OCI-LY1 (cell line): ENCODE results near the gene CTSS.
"Not testable (repeated sequence)": the region's sequence is repeated elsewhere in the genome, so short reads cannot be mapped to it uniquely, and the experiment has no call there.

Experiments
- H2AFZ ChIP-seq: fragments of 200-600 bp; sonication (generic), shearing (Covaris generic); 2 replicates; pipeline ENCODE4 v1.6.0; 2014; ENCODE audit warnings: antibody characterized with exemption, mild to moderate bottlenecking, low read length
- H3F3A ChIP-seq: fragments of 200-600 bp; sonication (generic), shearing (Covaris generic); 2 replicates; pipeline ENCODE4 v1.6.0; 2014; ENCODE audit warnings: mild to moderate bottlenecking, antibody characterized with exemption, low read length, moderate library complexity; ENCODE audit not compliant: insufficient read depth
- H3K27ac ChIP-seq: fragments of 200-600 bp; sonication (generic); 2 replicates; pipeline ENCODE4 v1.5.1; 2014; ENCODE audit warnings: low read length, mixed run types, mild to moderate bottlenecking, low read depth; ENCODE audit not compliant: poor library complexity, severe bottlenecking
- H3K27me3 ChIP-seq: fragments of 200-600 bp; sonication (generic); 2 replicates; pipeline ENCODE4 v1.6.0; 2014; ENCODE audit warnings: antibody characterized with exemption, mild to moderate bottlenecking, low read length, moderate library complexity; ENCODE audit not compliant: insufficient read depth
- H3K36me3 ChIP-seq: fragments of 200-600 bp; sonication (generic); 2 replicates; pipeline ENCODE4 v1.6.1; 2014; ENCODE audit warnings: mild to moderate bottlenecking, antibody characterized with exemption, low read length, moderate library complexity, mixed read lengths; ENCODE audit not compliant: insufficient read depth
- H3K4me1 ChIP-seq: fragments of 200-600 bp; sonication (generic); 2 replicates; pipeline ENCODE4 v1.5.1; 2014; ENCODE audit warnings: mild to moderate bottlenecking, low read length, moderate library complexity; ENCODE audit not compliant: insufficient read depth, severe bottlenecking
- H3K4me2 ChIP-seq: fragments of 200-600 bp; sonication (generic), shearing (Covaris generic); 2 replicates; pipeline ENCODE4 v1.6.1; 2014; ENCODE audit warnings: low read length
- H3K4me3 ChIP-seq: fragments of 200-600 bp; sonication (generic); 2 replicates; pipeline ENCODE4 v1.5.1; 2014; ENCODE audit warnings: low read length, low read depth, mild to moderate bottlenecking, mixed read lengths; ENCODE audit not compliant: poor library complexity, severe bottlenecking
- H3K79me2 ChIP-seq: fragments of 200-600 bp; shearing (Covaris generic); 2 replicates; pipeline ENCODE4 v1.6.1; 2016; ENCODE audit warnings: mixed run types, low read length, mixed read lengths; ENCODE audit not compliant: insufficient read depth
- H3K9ac ChIP-seq: fragments of 200-600 bp; sonication (generic), shearing (Covaris generic); 2 replicates; pipeline ENCODE4 v1.6.1; 2014; ENCODE audit warnings: mild to moderate bottlenecking, low read length, mixed read lengths
- H3K9me2 ChIP-seq: fragments of 200-600 bp; sonication (generic), shearing (Covaris generic); 2 replicates; pipeline ENCODE4 v1.6.1; 2014; ENCODE audit warnings: low read depth, mild to moderate bottlenecking, low read length, mixed read lengths
- H3K9me3 ChIP-seq: fragments of 200-600 bp; shearing (Covaris generic); 2 replicates; pipeline ENCODE4 v1.6.1; 2014; ENCODE audit warnings: low read length, mixed read lengths
- H4K20me1 ChIP-seq: fragments of 200-600 bp; sonication (generic), shearing (Covaris generic); 2 replicates; pipeline ENCODE4 v1.6.0; 2016; ENCODE audit warnings: mild to moderate bottlenecking, low read length; ENCODE audit not compliant: insufficient read depth
- EZH2 ChIP-seq: fragments of 200-600 bp; sonication (generic), shearing (Covaris generic); IDR thresholded peaks from 2 replicates; pipeline ENCODE4 v1.8.0; 2017; ENCODE audit warnings: borderline replicate concordance, mixed run types, mild to moderate bottlenecking, antibody characterized with exemption, low read length, moderate library complexity, mixed read lengths
- TF ChIP-seq, protein P1 (sequence below): fragments of 200-600 bp; sonication (generic), shearing (Covaris generic); IDR thresholded peaks from 2 replicates; pipeline ENCODE4 v1.5.1; 2017; ENCODE audit warnings: mild to moderate bottlenecking, antibody characterized with exemption, low read length, moderate library complexity, mixed read lengths

Gene CTSS

DNA sequence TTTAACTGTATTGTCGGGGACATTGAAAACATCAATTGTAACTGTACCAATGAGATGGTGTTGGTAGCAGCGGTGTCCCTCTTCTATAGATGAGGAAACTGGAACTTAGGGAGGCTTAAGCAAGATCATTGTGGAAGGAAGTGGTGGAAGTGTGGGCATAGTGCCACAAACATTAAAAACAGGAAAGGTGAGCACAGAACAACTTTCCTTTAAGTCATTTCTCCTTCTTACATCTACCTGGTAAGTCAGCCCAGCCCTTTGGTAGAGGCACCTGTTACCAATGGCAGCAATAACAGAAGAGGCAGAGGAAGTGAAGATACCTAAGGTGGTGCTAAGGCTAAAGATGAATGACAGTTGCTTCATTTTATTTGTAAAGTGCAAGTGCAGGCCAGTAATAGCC, 12.0 kb upstream of the CTSS start:
- Histone ChIP-seq H4K20me1 (no peaks in the 10 kb centered on the region), H3K27ac (no peak overlapping the region), H3K9ac (no peak overlapping the region), H3K79me2 (no peaks in the 10 kb centered on the region), H3K4me3 (no peak overlapping the region), H3K9me3 (no peaks in the 10 kb centered on the region), H3K4me2 (no peak overlapping the region), H3K36me3 (no peaks in the 10 kb centered on the region), H3K27me3 (no peaks in the 10 kb centered on the region), H3K9me2 (no peaks in the 10 kb centered on the region), H2AFZ (no peak overlapping the region), H3F3A (no peaks in the 10 kb centered on the region), H3K4me1 (no peaks in the 10 kb centered on the region)
- TF ChIP-seq, protein P1, sequence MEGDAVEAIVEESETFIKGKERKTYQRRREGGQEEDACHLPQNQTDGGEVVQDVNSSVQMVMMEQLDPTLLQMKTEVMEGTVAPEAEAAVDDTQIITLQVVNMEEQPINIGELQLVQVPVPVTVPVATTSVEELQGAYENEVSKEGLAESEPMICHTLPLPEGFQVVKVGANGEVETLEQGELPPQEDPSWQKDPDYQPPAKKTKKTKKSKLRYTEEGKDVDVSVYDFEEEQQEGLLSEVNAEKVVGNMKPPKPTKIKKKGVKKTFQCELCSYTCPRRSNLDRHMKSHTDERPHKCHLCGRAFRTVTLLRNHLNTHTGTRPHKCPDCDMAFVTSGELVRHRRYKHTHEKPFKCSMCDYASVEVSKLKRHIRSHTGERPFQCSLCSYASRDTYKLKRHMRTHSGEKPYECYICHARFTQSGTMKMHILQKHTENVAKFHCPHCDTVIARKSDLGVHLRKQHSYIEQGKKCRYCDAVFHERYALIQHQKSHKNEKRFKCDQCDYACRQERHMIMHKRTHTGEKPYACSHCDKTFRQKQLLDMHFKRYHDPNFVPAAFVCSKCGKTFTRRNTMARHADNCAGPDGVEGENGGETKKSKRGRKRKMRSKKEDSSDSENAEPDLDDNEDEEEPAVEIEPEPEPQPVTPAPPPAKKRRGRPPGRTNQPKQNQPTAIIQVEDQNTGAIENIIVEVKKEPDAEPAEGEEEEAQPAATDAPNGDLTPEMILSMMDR = no peak
- no peak for TF ChIP-seq EZH2

- not testable (repeated sequence) for H3K9ac ChIP-seq, H3K36me3 ChIP-seq, H4K20me1 ChIP-seq, H3F3A ChIP-seq, H3K9me2 ChIP-seq, H3K4me3 ChIP-seq, H2AFZ ChIP-seq, H3K9me3 ChIP-seq, H3K79me2 ChIP-seq, H3K27ac ChIP-seq, H3K27me3 ChIP-seq, H3K4me2 ChIP-seq
- H3K4me1 ChIP-seq = peaks cover 11% of the 10 kb centered on the region
These were observed 10.4 kb upstream of the CTSS start for GRCh38 chr1:150775931-150776505.

- no peak overlapping the region for H2AFZ ChIP-seq
- no peaks in the 10 kb centered on the region for H3K27me3 ChIP-seq
- H3K9ac ChIP-seq = no peak overlapping the region
- H3K4me1 ChIP-seq = peaks cover 19% of the 10 kb centered on the region
- no peak overlapping the region for H3K4me2 ChIP-seq
- no peaks in the 10 kb centered on the region for H3K79me2 ChIP-seq
- H3K27ac ChIP-seq = no peak overlapping the region
- TF ChIP-seq EZH2 = no peak
- TF ChIP-seq, protein P1 = no peak
- no peak overlapping the region for H3K4me3 ChIP-seq
- H3K36me3 ChIP-seq = no peaks in the 10 kb centered on the region
- no peaks in the 10 kb centered on the region for H3F3A ChIP-seq
- no peaks in the 10 kb centered on the region for H4K20me1 ChIP-seq
- no peaks in the 10 kb centered on the region for H3K9me3 ChIP-seq
- H3K9me2 ChIP-seq = no peaks in the 10 kb centered on the region
These were observed 9.7 kb upstream of the CTSS start for GRCh38 chr1:150775276-150775675.

GRCh38 chr1:150772326-150772725, 6.7 kb upstream of the CTSS start:
- Histone ChIP-seq H3K27ac (no peak overlapping the region), H3K4me3 (no peak overlapping the region), H3K4me2 (no peak overlapping the region), H3K27me3 (no peaks in the 10 kb centered on the region), H3K9me2 (no peaks in the 10 kb centered on the region), H3K9ac (no peak overlapping the region), H2AFZ (no peak overlapping the region), H3K4me1 (peaks cover 30% of the 10 kb centered on the region), H3K36me3 (no peaks in the 10 kb centered on the region), H3K9me3 (no peaks in the 10 kb centered on the region), H3K79me2 (no peaks in the 10 kb centered on the region), H4K20me1 (no peaks in the 10 kb centered on the region), H3F3A (no peaks in the 10 kb centered on the region)
- TF ChIP-seq, protein P1 = no peak
- TF ChIP-seq EZH2 = no peak

DNA sequence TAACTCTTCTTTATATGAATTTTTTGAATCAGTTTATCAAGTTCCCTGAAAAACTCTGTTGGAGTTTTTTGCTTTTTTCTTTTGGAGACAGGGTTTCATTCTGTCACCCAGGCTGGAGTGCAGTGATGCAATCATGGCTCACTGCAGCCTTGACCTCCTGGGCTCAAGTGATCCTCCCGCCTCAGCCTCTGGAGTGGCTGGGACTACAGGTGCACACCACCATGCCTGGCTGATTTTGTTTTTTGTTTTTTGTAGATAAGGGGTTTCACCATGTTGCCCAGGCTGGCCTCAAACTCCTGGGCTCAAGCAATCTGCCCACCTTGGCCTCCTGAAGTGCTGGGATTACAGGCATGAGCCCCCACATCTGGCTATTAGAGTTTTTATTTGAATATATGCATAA, 2.1 kb upstream of the CTSS start:
- H3K9ac ChIP-seq, H3K27me3 ChIP-seq, H3K9me2 ChIP-seq, H4K20me1 ChIP-seq, H3K9me3 ChIP-seq, H3K4me3 ChIP-seq, H3K36me3 ChIP-seq, H2AFZ ChIP-seq, H3K4me2 ChIP-seq, H3F3A ChIP-seq: not testable (repeated sequence)
- Histone ChIP-seq H3K27ac (peak overlapping the region; percentile 23), H3K79me2 (peaks cover 16% of the 10 kb centered on the region), H3K4me1 (peaks cover 54% of the 10 kb centered on the region)
